PC-9 (cell line): Measurements from ENCODE around the gene PTPN1. TPM values are rescaled to one million over a fixed set of nuclear protein-coding genes. Genes with fewer than 3 reads are reported as not detected.
A peak's percentile ranks its signal among the peaks of the same experiment; 100 is the strongest.

Experiments
- BruUV-seq: library from RNA; stranded (reverse); fragments of 400-500 nt; replicated peaks from 2 replicates; lab custom pipeline; 2021; lab: Mats Ljungman, UMichigan
- CTCF ChIA-PET: fragments of 300-600 bp; sonication (Branson Sonifier 250); formaldehyde crosslinking; loops from one replicate; lab custom pipeline; 2022; ENCODE audit warnings: antibody characterized with exemption; lab: Charles Lee
- POLR2A ChIA-PET: fragments of 300-600 bp; sonication (Branson Sonifier 250); formaldehyde crosslinking; loops from one replicate; lab custom pipeline; 2022; ENCODE audit warnings: antibody characterized with exemption; ENCODE audit not compliant: unreplicated experiment; lab: Charles Lee
- DNase-seq, 2 experiments: peaks; one replicate each; pipeline versions ENCODE4 v3.0.0 to v3.0.0-alpha.2; 2015 to 2022; ENCODE audit warnings: mixed read lengths in 1 of 2
- H2AFZ ChIP-seq: fragments of 200-600 bp; sonication (generic); 2 replicates; pipeline ENCODE4 v1.8.1; 2017; ENCODE audit warnings: antibody characterized with exemption
- H3F3A ChIP-seq: fragments of 200-600 bp; sonication (generic); 2 replicates; pipeline ENCODE4 v1.8.1; 2017; ENCODE audit warnings: antibody characterized with exemption, mild to moderate bottlenecking, low read depth; ENCODE audit not compliant: insufficient read depth
- H3K27ac ChIP-seq: fragments of 200-600 bp; sonication (generic); 2 replicates; pipeline ENCODE4 v1.6.1; 2016; ENCODE audit warnings: mixed run types
- H3K27me3 ChIP-seq: fragments of 200-600 bp; sonication (generic); 2 replicates; pipeline ENCODE4 v1.6.1; 2016; ENCODE audit warnings: low read depth, mixed run types; ENCODE audit not compliant: insufficient read depth
- H3K36me3 ChIP-seq: fragments of 200-600 bp; sonication (generic); 2 replicates; pipeline ENCODE4 v1.6.1; 2016; ENCODE audit warnings: low read depth, mixed run types
- H3K4me1 ChIP-seq: fragments of 200-600 bp; sonication (generic); replicated peaks from 2 replicates; pipeline ENCODE4 v1.6.1; 2016; ENCODE audit warnings: mixed run types; ENCODE audit not compliant: insufficient read depth
- H3K4me2 ChIP-seq: fragments of 200-600 bp; sonication (generic); 2 replicates; pipeline ENCODE4 v1.6.1; 2017; ENCODE audit warnings: mixed run types
- H3K4me3 ChIP-seq: fragments of 200-600 bp; sonication (generic); 2 replicates; pipeline ENCODE4 v1.6.1; 2016; ENCODE audit warnings: mixed run types
- H3K79me2 ChIP-seq: fragments of 200-600 bp; sonication (generic); 2 replicates; pipeline ENCODE4 v1.6.1; 2017; ENCODE audit warnings: low read depth, mixed run types
- H3K9me2 ChIP-seq: fragments of 200-600 bp; sonication (generic); 2 replicates; pipeline ENCODE4 v1.8.1; 2017; ENCODE audit warnings: mild to moderate bottlenecking; ENCODE audit not compliant: insufficient read depth
- H3K9me3 ChIP-seq: fragments of 200-600 bp; sonication (generic); 2 replicates; pipeline ENCODE4 v1.8.1; 2016; ENCODE audit warnings: low read depth; ENCODE audit not compliant: insufficient read depth
- H4K20me1 ChIP-seq: fragments of 200-600 bp; sonication (generic); 2 replicates; pipeline ENCODE4 v1.8.1; 2017; ENCODE audit not compliant: insufficient read depth
- CTCF ChIP-seq: fragments of 200-600 bp; sonication (generic); conservative IDR thresholded peaks from 2 replicates; pipeline ENCODE4 v1.6.1; 2017; ENCODE audit warnings: mixed run types, antibody characterized with exemption, mild to moderate bottlenecking, moderate library complexity
- EZH2 ChIP-seq: fragments of 200-600 bp; sonication (generic); IDR thresholded peaks from 2 replicates; pipeline ENCODE4 v1.8.0; 2017; ENCODE audit warnings: antibody characterized with exemption, low read depth
- intact Hi-C: fragments of 100-400 bp; cut with micrococcal nuclease; formaldehyde crosslinking; loops from one replicate; pipeline ENCODE4 v1.10.0; 2022; ENCODE audit not compliant: unreplicated experiment
- total RNA-seq: library from RNA; stranded (reverse); gene quantifications from 2 replicates; pipeline ENCODE4 v1.2.3, GENCODE V29; 2021

PTPN1 gene
- total RNA-seq, 1 experiment from 2014 or later, result 59.8 TPM

- Histone ChIP-seq H3K36me3 (peaks cover 7% of the 10 kb centered on the region; the same call in 1 of the 2 replicates), H4K20me1 (peaks cover 14% of the 10 kb centered on the region; the same call in 1 of the 2 replicates), H3K27me3 (no peaks in the 10 kb centered on the region), H3K79me2 (peaks cover 30% of the 10 kb centered on the region), H3K4me3 (no peak overlapping the region), H3K9me3 (no peaks in the 10 kb centered on the region), H3K4me2 (no peak overlapping the region), H3K27ac (no peak overlapping the region), H3F3A (peaks cover 20% of the 10 kb centered on the region; the same call in 1 of the 2 replicates), H3K4me1 (peaks cover 32% of the 10 kb centered on the region), H3K9me2 (no peaks in the 10 kb centered on the region), H2AFZ (no peak overlapping the region)
- intact Hi-C loops, result no loop called here
- ChIA-PET CTCF (interaction anchor here (0.7 kb wide), 1 partner anchor 66 kb away, joined by 12 read pairs; no protein-coding TSS in a partner anchor), POLR2A (no interaction called here)
- TF ChIP-seq EZH2 (no peak), CTCF (no peak)
- no peak for DNase-seq
- no TSS peak for BruUV-seq
Observed at GRCh38 chr20:50508171-50508755, 1.9 kb upstream of the PTPN1 start.

- Histone ChIP-seq H3K4me1 (peaks cover 41% of the 10 kb centered on the region), H3K79me2 (peaks cover 57% of the 10 kb centered on the region), H3F3A (peaks cover 19% of the 10 kb centered on the region; the same call in 1 of the 2 replicates), H3K27me3 (no peaks in the 10 kb centered on the region), H3K9me2 (no peaks in the 10 kb centered on the region), H3K4me2 (peak overlapping the region; percentile 98), H2AFZ (peak overlapping the region; percentile 72), H3K27ac (peak overlapping the region; percentile 35), H4K20me1 (peaks cover 14% of the 10 kb centered on the region; the same call in 1 of the 2 replicates), H3K9me3 (no peaks in the 10 kb centered on the region), H3K36me3 (peaks cover 7% of the 10 kb centered on the region; the same call in 1 of the 2 replicates), H3K4me3 (peak overlapping the region; percentile 75)
- TF ChIP-seq EZH2, result no peak
- TF ChIP-seq CTCF, result no peak
- TSS peak; percentile 53 for BruUV-seq
- no peak for DNase-seq
- intact Hi-C loops, result loop anchor here (1.0 to 2.0 kb wide), 2 partner anchors 30 to 54 kb away; no protein-coding TSS in a partner anchor
- ChIA-PET POLR2A (interaction anchor here (0.5 to 0.6 kb wide), 6 partner anchors 10 to 845 kb away, joined by 3 to 6 read pairs (median 4); no protein-coding TSS in a partner anchor), CTCF (no interaction called here)
Observed at GRCh38 chr20:50510706-50511542, 741 bp downstream of the PTPN1 start.

GRCh38 chr20:50512323-50512722, 2.1 kb downstream of the PTPN1 start:
- Histone ChIP-seq H3K36me3 (peaks cover 7% of the 10 kb centered on the region; the same call in 1 of the 2 replicates), H3K4me2 (peak overlapping the region; percentile 98), H2AFZ (no peak overlapping the region), H3K4me3 (peak overlapping the region; percentile 75), H3F3A (peaks cover 19% of the 10 kb centered on the region; the same call in 1 of the 2 replicates), H3K27me3 (no peaks in the 10 kb centered on the region), H3K9me2 (no peaks in the 10 kb centered on the region), H4K20me1 (peaks cover 14% of the 10 kb centered on the region; the same call in 1 of the 2 replicates), H3K27ac (no peak overlapping the region; the same call in 1 of the 2 replicates), H3K4me1 (peaks cover 41% of the 10 kb centered on the region), H3K9me3 (no peaks in the 10 kb centered on the region), H3K79me2 (peaks cover 69% of the 10 kb centered on the region)
- DNase-seq, result no peak
- intact Hi-C loops, result no loop called here
- POLR2A ChIA-PET, result interaction anchor here (0.6 kb wide), 2 partner anchors 20 to 46 kb away, joined by 7 to 10 read pairs; no protein-coding TSS in a partner anchor
- BruUV-seq, result no TSS peak
- CTCF ChIA-PET, result no interaction called here
- no peak for TF ChIP-seq EZH2
- no peak for TF ChIP-seq CTCF
